HG02798 (cell line): ENCODE data around the gene STXBP4.

Experiments
- ATAC-seq: cut with Tn5 transposase; IDR thresholded peaks from one replicate; pipeline ENCODE4 v1.9.1; 2021; ENCODE audit warnings: mild to moderate bottlenecking; ENCODE audit not compliant: unreplicated experiment, poor library complexity

STXBP4 gene

GRCh38 chr17:55162556-55162946 is 194.0 kb downstream of the STXBP4 start:
- ATAC-seq, result no peak

GRCh38 chr17:55163408-55163807 is 194.8 kb downstream of the STXBP4 start:
- ATAC-seq, result no peak

- ATAC-seq, result no peak
Observed at GRCh38 chr17:55166506-55166905, 197.9 kb downstream of the STXBP4 start.

- no peak for ATAC-seq
Observed at GRCh38 chr17:55167024-55167725, 198.6 kb downstream of the STXBP4 start.

- ATAC-seq, result peak; percentile 88
Observed at GRCh38 chr17:55168958-55169687, 200.6 kb downstream of the STXBP4 start.

GRCh38 chr17:55171634-55172328 is 203.2 kb downstream of the STXBP4 start:
- peak; percentile 32 for ATAC-seq

- peak; percentile 29 for ATAC-seq
Observed at GRCh38 chr17:55172612-55173011, 204.0 kb downstream of the STXBP4 start.

- ATAC-seq, result no peak
Observed at GRCh38 chr17:55174133-55174532, 205.6 kb downstream of the STXBP4 start.

- ATAC-seq, result no peak
Observed at GRCh38 chr17:55175788-55176427, 207.3 kb downstream of the STXBP4 start.

- no peak for ATAC-seq
Observed at GRCh38 chr17:55177159-55177854, 208.7 kb downstream of the STXBP4 start.

- no peak for ATAC-seq
Observed at GRCh38 chr17:55177855-55178217, 209.3 kb downstream of the STXBP4 start.

- ATAC-seq, result no peak
Observed at GRCh38 chr17:55186937-55187770, 218.6 kb downstream of the STXBP4 start.

- peak; percentile 56 for ATAC-seq
Observed at GRCh38 chr17:55190748-55191147, 222.2 kb downstream of the STXBP4 start.

- no peak for ATAC-seq
Observed at GRCh38 chr17:55198690-55199370, 230.3 kb downstream of the STXBP4 start.

- no peak for ATAC-seq
Observed at GRCh38 chr17:55200904-55201303, 232.3 kb downstream of the STXBP4 start.

GRCh38 chr17:55201308-55201932 is 232.9 kb downstream of the STXBP4 start:
- ATAC-seq, result no peak

- no peak for ATAC-seq
Observed at GRCh38 chr17:55202896-55203295, 234.3 kb downstream of the STXBP4 start.

- no peak for ATAC-seq
Observed at GRCh38 chr17:55208078-55208812, 239.7 kb downstream of the STXBP4 start.
